Spleen (tissue), 7 donors: Measurements from ENCODE around the gene NUDT14.

Source experiments
- POLR2A ChIP-seq, 3 donors: fragments of 450-650 bp; IDR thresholded peaks; one replicate each; pipeline ENCODE4 v1.5.1; 2017; ENCODE audit warnings: antibody characterized with exemption in 3 of 3, mild to moderate bottlenecking in 1 of 3
- POLR2AphosphoS5 ChIP-seq, 3 donors: sonication (generic); formaldehyde crosslinking; IDR thresholded peaks; one replicate each; pipeline ENCODE4 v1.5.1; 2017; ENCODE audit warnings: antibody characterized with exemption in 3 of 3
- TF ChIP-seq, protein P1 (sequence below), 11 experiments: fragments of 200-600 bp in 7 of 11; fragments of 450-650 bp in 4 of 11; sonication (generic) in 4 of 11; IDR thresholded peaks in 8 of 11; conservative IDR thresholded peaks in 3 of 11; 1 replicate in 7 of 11; 2 replicates in 4 of 11; pipeline versions ENCODE4 v1.4.0 to v1.8.0; 2016 to 2021; ENCODE audit warnings: antibody characterized with exemption in 11 of 11, inconsistent platforms in 4 of 11, mild to moderate bottlenecking in 1 of 11
- donor health status: DM: no; HTN: no; CAD: no; lungs with moderate emphysema.
- donor health status: DM: no; HTN: no; CAD: no.
- donor health status: DM: no; HTN: no; CAD: no.

GRCh38 chr14:105211086-105211757 is 30.1 kb upstream of the NUDT14 start:
- TF ChIP-seq, protein P1, sequence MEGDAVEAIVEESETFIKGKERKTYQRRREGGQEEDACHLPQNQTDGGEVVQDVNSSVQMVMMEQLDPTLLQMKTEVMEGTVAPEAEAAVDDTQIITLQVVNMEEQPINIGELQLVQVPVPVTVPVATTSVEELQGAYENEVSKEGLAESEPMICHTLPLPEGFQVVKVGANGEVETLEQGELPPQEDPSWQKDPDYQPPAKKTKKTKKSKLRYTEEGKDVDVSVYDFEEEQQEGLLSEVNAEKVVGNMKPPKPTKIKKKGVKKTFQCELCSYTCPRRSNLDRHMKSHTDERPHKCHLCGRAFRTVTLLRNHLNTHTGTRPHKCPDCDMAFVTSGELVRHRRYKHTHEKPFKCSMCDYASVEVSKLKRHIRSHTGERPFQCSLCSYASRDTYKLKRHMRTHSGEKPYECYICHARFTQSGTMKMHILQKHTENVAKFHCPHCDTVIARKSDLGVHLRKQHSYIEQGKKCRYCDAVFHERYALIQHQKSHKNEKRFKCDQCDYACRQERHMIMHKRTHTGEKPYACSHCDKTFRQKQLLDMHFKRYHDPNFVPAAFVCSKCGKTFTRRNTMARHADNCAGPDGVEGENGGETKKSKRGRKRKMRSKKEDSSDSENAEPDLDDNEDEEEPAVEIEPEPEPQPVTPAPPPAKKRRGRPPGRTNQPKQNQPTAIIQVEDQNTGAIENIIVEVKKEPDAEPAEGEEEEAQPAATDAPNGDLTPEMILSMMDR (IDR thresholded peaks at IDR 0.05 in 8 of 11, conservative IDR thresholded peaks at IDR 0.05 in 3 of 11), result no peak
- no peak for TF ChIP-seq POLR2A (IDR thresholded peaks at IDR 0.05)
- no peak for TF ChIP-seq POLR2AphosphoS5 (IDR thresholded peaks at IDR 0.05)
